A549 (cell line): Measurements from ENCODE around the gene VAT1L. TPM values are rescaled to one million over a fixed set of nuclear protein-coding genes. Genes with fewer than 3 reads are reported as not detected.

ENCODE experiments used
- ATAC-seq, 2 experiments: fragments of 200-7000 bp in 1 of 2; fragments of >200 bp in 1 of 2; cut with Nextera tagmentation in 1 of 2; cut with Tn5 transposase in 1 of 2; 3 replicates each; pipeline versions ENCODE4 v1.8.0 to v1.9.1; 2018 to 2020; ENCODE audit warnings: mild to moderate bottlenecking in 1 of 2, moderate library complexity in 1 of 2
- CTCF ChIA-PET: fragments of 300-600 bp; sonication (Branson Sonifier 250); formaldehyde crosslinking; extraction: SDS; loops from one replicate; lab custom pipeline; 2021; ENCODE audit warnings: antibody characterized with exemption, inconsistent platforms; lab: Yijun Ruan, JAX
- POLR2A ChIA-PET: fragments of 350-600 bp; formaldehyde crosslinking; extraction: SDS; loops from one replicate; lab custom pipeline; 2021; ENCODE audit warnings: antibody characterized with exemption, inconsistent platforms; lab: Yijun Ruan, JAX
- DNase-seq, 2 experiments: peaks; one replicate each; pipeline versions ENCODE4 v3.0.0 to v3.0.0-alpha.2; 2011 to 2016; ENCODE audit warnings: low read depth in 1 of 2, low spot score in 1 of 2
- FAIRE-seq: peaks from 2 replicates; lab custom pipeline; 2011; peaks lifted over from hg19 to GRCh38; lab: Jason Lieb, UNC
- H3K27ac ChIP-seq, 2 experiments: fragments of >200 bp; sonication (Bioruptor Twin); formaldehyde crosslinking; 3 replicates each; pipeline ENCODE4 v1.5.1; 2016 to 2017
- H3K4me1 ChIP-seq: fragments of >200 bp; sonication (Bioruptor Twin); formaldehyde crosslinking; 3 replicates; pipeline ENCODE4 v1.6.1; 2016
- H3K4me2 ChIP-seq: fragments of >200 bp; sonication (Bioruptor Twin); formaldehyde crosslinking; 3 replicates; pipeline ENCODE4 v1.6.1; 2016
- H3K4me3 ChIP-seq: fragments of >200 bp; sonication (Bioruptor Twin); formaldehyde crosslinking; 3 replicates; pipeline ENCODE4 v1.5.1; 2016
- H3K9me3 ChIP-seq: fragments of >200 bp; sonication (Bioruptor Twin); formaldehyde crosslinking; 3 replicates; pipeline ENCODE4 v1.6.1; 2016
- CBX2 ChIP-seq: fragments of 200-600 bp; sonication (generic); IDR thresholded peaks from 2 replicates; pipeline ENCODE4 v1.6.1; 2016; ENCODE audit warnings: low read depth, mild to moderate bottlenecking, borderline replicate concordance
- CTCF ChIP-seq: fragments of >200 bp; sonication (Bioruptor Twin); formaldehyde crosslinking; IDR thresholded peaks from 3 replicates; pipeline ENCODE4 v1.5.1; 2016
- ELK1 ChIP-seq: fragments of 150-350 bp; IDR thresholded peaks from 2 replicates; pipeline ENCODE4 v1.6.1; 2014; ENCODE audit warnings: low read depth, mild to moderate bottlenecking, low read length
- ESRRA ChIP-seq: fragments of 150-350 bp; IDR thresholded peaks from 2 replicates; pipeline ENCODE4 v1.6.1; 2014; ENCODE audit warnings: mild to moderate bottlenecking, low read length, borderline replicate concordance
- FOSB ChIP-seq: fragments of 250-450 bp; sonication (Bioruptor Pico); IDR thresholded peaks from 2 replicates; pipeline ENCODE4 v1.5.0; 2020; ENCODE audit warnings: mild to moderate bottlenecking, moderate library complexity
- FOXS1 ChIP-seq: fragments of 250-450 bp; sonication (Bioruptor Pico); IDR thresholded peaks from 2 replicates; pipeline ENCODE4 v1.5.0; 2020; ENCODE audit warnings: mild to moderate bottlenecking, moderate library complexity
- HDAC2 ChIP-seq: fragments of 200-600 bp; sonication (generic); IDR thresholded peaks from 2 replicates; pipeline ENCODE4 v1.6.1; 2016
- HOXB5 ChIP-seq: fragments of 250-450 bp; sonication (Bioruptor Pico); IDR thresholded peaks from 2 replicates; pipeline ENCODE4 v1.5.0; 2020; ENCODE audit warnings: mild to moderate bottlenecking, moderate library complexity
- JUN ChIP-seq, 2 experiments: fragments of >200 bp; sonication (Bioruptor Twin); formaldehyde crosslinking; IDR thresholded peaks; 2 replicates in 1 of 2; 3 replicates in 1 of 2; pipeline ENCODE4 v1.6.1; 2016 to 2017
- KDM1A ChIP-seq: fragments of 200-600 bp; sonication (generic); IDR thresholded peaks from 2 replicates; pipeline ENCODE4 v1.6.1; 2016; ENCODE audit warnings: low read depth, mild to moderate bottlenecking
- NPAS2 ChIP-seq: fragments of 250-450 bp; sonication (Bioruptor Pico); IDR thresholded peaks from 2 replicates; pipeline ENCODE4 v1.8.0; 2022; ENCODE audit warnings: mild to moderate bottlenecking, moderate library complexity, borderline replicate concordance
- PBX3 ChIP-seq: IDR thresholded peaks from 2 replicates; pipeline ENCODE4 v1.6.1; 2012
- PHF8 ChIP-seq: fragments of 200-600 bp; sonication (generic); IDR thresholded peaks from 2 replicates; pipeline ENCODE4 v1.6.1; 2016; ENCODE audit warnings: low read depth, mild to moderate bottlenecking, antibody characterized with exemption, moderate library complexity, borderline replicate concordance
- RAD21 ChIP-seq, 2 experiments: fragments of >200 bp in 1 of 2; sonication (Bioruptor Twin) in 1 of 2; formaldehyde crosslinking in 1 of 2; IDR thresholded peaks in 1 of 2; conservative IDR thresholded peaks in 1 of 2; 2 replicates in 1 of 2; 3 replicates in 1 of 2; pipeline ENCODE4 v1.6.1; 2012 to 2018; ENCODE audit warnings: inconsistent platforms in 1 of 2
- RCOR1 ChIP-seq: fragments of 150-350 bp; IDR thresholded peaks from 2 replicates; pipeline ENCODE4 v1.6.1; 2014; ENCODE audit warnings: antibody characterized with exemption, low read length, low read depth
- SMC3 ChIP-seq: fragments of >200 bp; sonication (Bioruptor Twin); formaldehyde crosslinking; IDR thresholded peaks from 3 replicates; pipeline ENCODE4 v1.6.1; 2018; ENCODE audit warnings: inconsistent platforms
- ZSCAN20 ChIP-seq: fragments of 250-450 bp; sonication (Bioruptor Pico); IDR thresholded peaks from 2 replicates; pipeline ENCODE4 v1.8.0; 2022; ENCODE audit warnings: mild to moderate bottlenecking, moderate library complexity
- WGBS: methylation state at CpG from one replicate; pipeline ENCODE4 v1.1.6; 2017; ENCODE audit errors: missing lambda C conversion rate; 5-methylcytosine and 5-hydroxymethylcytosine counted together
- polyA plus RNA-seq, 4 experiments: library from polyadenylated mRNA; depleted of rRNA in 3 of 4; stranded (reverse); fragments of >200 nt; fragmentation: RNase III in 1 of 4; extraction: RNeasy Plus Mini Kit Qiagen cat#74134 plus additional on column Dnase treatment in 1 of 4; gene quantifications; 2 replicates in 3 of 4; 3 replicates in 1 of 4; pipeline ENCODE4 v1.2.3, GENCODE V29; 2011 to 2017
- TF ChIP-seq, protein P1 (sequence below): fragments of >200 bp; sonication (Bioruptor Twin); formaldehyde crosslinking; IDR thresholded peaks from 3 replicates; pipeline ENCODE4 v1.6.1; 2016
- TF ChIP-seq, protein P2 (sequence below): fragments of 450-650 bp; IDR thresholded peaks from 2 replicates; pipeline ENCODE4 v1.6.1; 2014; ENCODE audit warnings: antibody characterized with exemption

VAT1L gene
- polyA plus RNA-seq, 2 of the 4 experiments (the other 2 are of a cell fraction): not detected

DNA sequence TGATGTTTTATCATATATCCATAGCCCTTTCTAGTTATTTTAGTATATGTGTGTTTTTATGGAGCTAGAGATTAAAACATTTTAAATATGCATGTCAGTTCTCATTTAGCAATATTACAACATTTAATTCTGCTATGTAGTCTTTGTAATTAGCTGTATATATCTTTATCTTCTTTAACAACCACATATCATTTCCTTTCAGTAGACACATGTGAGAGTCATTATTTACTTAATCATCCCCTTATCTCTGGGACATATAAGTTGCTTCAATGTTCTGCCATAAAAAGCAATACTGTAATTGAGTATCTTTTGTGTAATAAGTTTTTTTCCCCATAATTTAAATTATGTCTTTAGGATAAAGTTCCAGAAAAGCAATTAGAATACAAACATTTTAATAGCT lies 182.0 kb downstream of the VAT1L start:
- H3K9me3 ChIP-seq: no peaks in the 10 kb centered on the region
- ChIA-PET POLR2A (no interaction called here), CTCF (interaction anchor here (0.7 to 5.4 kb wide), 6 partner anchors 13 to 300 kb away, joined by 3 to 37 read pairs (median 12); no protein-coding TSS in a partner anchor)
- DNase-seq (no peak), ATAC-seq (no peak), FAIRE-seq (no peak)
- H3K4me1 ChIP-seq: no peaks in the 10 kb centered on the region
- TF ChIP-seq CBX2 (no peak), PHF8 (no peak), JUN (IDR thresholded peaks at IDR 0.05) (no peak), FOSB (CRISPR knock-in tag) (no peak), HOXB5 (CRISPR knock-in tag) (no peak), FOXS1 (CRISPR knock-in tag) (no peak)
- TF ChIP-seq, protein P1, sequence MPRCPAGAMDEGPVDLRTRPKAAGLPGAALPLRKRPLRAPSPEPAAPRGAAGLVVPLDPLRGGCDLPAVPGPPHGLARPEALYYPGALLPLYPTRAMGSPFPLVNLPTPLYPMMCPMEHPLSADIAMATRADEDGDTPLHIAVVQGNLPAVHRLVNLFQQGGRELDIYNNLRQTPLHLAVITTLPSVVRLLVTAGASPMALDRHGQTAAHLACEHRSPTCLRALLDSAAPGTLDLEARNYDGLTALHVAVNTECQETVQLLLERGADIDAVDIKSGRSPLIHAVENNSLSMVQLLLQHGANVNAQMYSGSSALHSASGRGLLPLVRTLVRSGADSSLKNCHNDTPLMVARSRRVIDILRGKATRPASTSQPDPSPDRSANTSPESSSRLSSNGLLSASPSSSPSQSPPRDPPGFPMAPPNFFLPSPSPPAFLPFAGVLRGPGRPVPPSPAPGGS: no peak
- H3K4me2 ChIP-seq: no peak overlapping the region
- no peak overlapping the region for H3K4me3 ChIP-seq
- no peak overlapping the region for H3K27ac ChIP-seq

DNA sequence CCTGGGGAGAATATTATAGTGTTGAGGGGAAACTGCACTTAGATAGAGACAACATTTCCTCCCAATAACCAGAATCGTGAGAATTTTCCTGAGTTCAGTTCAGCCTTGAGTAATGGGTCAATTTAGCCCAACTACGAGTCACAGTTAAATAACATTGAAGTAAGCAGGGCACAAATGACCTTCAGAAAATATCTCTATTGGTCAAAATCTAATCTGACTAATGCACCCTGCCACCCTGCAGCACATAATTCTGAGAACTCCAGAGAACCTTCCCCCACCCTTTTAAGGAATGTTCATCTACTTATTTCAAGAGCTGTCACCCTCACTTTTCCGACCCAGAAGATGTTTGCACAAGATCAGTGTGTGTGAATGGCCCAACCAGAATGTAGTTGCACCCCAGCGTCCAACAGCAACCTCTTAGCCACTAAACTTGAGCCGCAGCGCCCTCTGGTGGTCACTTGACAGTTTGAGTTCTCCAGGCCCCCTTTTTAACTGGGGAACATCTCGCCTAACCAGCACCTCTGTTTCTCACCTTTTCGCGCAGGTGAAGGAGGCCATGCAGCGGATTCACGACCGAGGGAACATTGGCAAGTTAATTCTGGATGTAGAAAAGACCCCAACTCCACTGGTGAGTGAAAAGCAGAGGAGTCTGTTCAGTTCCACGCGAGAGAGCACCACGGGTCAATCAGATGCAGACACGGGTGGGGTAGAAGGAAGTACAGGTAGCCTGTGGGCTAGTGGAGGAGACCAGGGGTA lies 183.1 kb downstream of the VAT1L start:
- FAIRE-seq: no peak
- TF ChIP-seq ESRRA (no peak), ZSCAN20 (CRISPR knock-in tag) (no peak), KDM1A (no peak), SMC3 (peak; percentile 89), RCOR1 (no peak), RAD21 (conservative IDR thresholded peaks at IDR 0.05 in 1 of 2, IDR thresholded peaks at IDR 0.05 in 1 of 2) (peak; percentile 83 to 85), ELK1 (no peak), PBX3 (no peak), CTCF (peak; percentile 73), NPAS2 (CRISPR knock-in tag) (no peak), HDAC2 (no peak)
- TF ChIP-seq, protein P2, sequence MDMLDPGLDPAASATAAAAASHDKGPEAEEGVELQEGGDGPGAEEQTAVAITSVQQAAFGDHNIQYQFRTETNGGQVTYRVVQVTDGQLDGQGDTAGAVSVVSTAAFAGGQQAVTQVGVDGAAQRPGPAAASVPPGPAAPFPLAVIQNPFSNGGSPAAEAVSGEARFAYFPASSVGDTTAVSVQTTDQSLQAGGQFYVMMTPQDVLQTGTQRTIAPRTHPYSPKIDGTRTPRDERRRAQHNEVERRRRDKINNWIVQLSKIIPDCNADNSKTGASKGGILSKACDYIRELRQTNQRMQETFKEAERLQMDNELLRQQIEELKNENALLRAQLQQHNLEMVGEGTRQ: no peak
- no peaks in the 10 kb centered on the region for H3K4me1 ChIP-seq
- ATAC-seq: peak; percentile 85 to 93
- H3K4me2 ChIP-seq: no peak overlapping the region
- H3K27ac ChIP-seq: no peak overlapping the region
- DNase-seq: peak; percentile 31 to 64
- ChIA-PET CTCF (interaction anchor here (0.6 to 5.4 kb wide), 16 partner anchors 10 to 736 kb away, joined by 3 to 37 read pairs (median 4); no protein-coding TSS in a partner anchor), POLR2A (no interaction called here)
- H3K4me3 ChIP-seq: no peak overlapping the region
- no peaks in the 10 kb centered on the region for H3K9me3 ChIP-seq
- WGBS: 5% methylated on average over 14 of the region's 16 CpGs
